ENCODE measurements around the gene SPTB.

Gene SPTB

GRCh38 chr14:64848239-64848638, 31.5 kb downstream of the SPTB start:
- DNase-seq: no peak

DNA sequence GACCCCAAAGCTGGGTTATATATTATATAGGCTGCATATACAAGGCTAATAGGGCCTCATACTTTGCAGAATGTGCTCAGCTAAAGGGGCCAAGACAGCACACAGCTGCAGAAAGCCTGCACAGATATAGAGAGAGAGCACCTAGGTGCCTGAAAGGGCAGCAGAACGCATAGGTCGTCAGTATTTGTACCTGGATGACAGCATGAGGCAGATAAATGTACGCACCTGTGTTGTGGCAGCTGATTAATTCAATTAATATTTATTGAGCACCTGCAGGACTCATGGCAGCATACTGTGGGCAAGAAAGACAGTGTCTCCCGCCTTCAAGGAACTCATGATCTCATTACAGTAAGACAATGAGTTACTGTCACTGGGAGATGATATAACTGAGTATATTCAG, 33.4 kb downstream of the SPTB start:
- DNase-seq: no peak

- DNase-seq: no peak
Observed at GRCh38 chr14:64845878-64846277, 33.8 kb downstream of the SPTB start.

GRCh38 chr14:64844969-64845536, 34.7 kb downstream of the SPTB start:
- DNase-seq: no peak

DNA sequence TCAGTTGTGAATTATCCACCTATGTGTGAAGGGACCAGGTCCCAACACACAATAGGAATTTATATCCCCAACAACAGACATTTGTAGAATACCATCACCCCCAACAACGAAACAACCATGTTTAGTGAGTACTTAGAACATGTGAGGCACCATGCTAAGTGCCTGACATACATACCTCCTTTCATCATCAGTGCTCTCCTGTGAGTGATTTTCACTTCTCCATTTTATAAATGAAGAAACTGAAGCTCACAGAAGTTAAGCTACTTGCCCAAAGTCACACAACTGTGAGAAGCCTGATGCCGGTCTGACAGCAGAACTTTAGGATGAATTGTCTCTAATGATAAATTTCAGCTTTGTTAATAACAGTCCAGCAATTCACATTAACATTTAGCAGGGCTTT, 35.4 kb downstream of the SPTB start:
- peak; percentile 8 to 40 (median 27) for DNase-seq

- DNase-seq: no peak
Observed at GRCh38 chr14:64843548-64843947, 36.2 kb downstream of the SPTB start.

DNA sequence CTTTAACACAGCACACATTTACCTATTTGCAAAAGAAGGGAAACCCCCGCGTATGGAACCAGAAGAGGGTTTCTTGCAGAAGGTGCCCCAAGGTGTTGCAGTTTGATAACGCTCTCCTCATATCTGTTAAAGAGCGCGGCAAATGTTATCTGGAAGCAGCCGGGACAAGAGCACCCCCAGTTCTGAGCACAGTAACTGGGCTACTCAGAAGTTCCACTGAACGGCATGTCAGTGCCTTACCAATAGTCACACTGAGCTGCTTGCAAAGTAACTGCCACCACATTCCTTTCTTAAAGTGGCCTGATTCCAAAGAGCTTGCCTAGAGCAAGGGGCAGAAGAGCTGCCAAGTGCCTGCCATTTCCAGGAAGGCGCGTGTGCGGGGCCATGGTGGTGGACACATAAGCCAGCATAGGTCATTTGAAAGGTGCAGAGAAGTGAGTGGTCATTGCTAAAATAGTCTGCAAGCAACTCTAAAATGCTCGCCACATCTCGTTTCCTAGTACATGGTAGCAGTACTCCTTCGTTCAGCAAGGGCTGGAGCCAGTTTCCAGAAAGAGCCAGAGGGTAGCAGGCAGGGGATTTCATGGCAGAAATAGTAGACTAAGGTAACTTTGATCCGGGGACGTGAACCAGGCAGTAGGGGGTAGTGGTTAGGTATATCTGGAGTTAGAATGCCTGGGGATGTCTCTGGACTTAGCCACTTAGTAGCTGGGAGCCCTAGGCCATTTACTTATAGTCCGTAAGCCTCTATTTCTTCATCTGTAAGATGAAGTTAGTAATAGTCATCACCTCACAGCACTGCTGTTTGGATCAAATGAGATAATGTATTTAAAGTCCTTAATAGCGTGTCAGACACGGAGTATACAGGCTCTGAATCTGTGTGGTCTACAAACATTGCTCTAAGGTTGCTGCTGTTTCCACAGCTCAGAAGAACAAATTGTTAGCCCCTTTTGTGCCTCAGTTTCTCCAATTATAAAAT, 37.6 kb downstream of the SPTB start:
- no peak for DNase-seq

DNA sequence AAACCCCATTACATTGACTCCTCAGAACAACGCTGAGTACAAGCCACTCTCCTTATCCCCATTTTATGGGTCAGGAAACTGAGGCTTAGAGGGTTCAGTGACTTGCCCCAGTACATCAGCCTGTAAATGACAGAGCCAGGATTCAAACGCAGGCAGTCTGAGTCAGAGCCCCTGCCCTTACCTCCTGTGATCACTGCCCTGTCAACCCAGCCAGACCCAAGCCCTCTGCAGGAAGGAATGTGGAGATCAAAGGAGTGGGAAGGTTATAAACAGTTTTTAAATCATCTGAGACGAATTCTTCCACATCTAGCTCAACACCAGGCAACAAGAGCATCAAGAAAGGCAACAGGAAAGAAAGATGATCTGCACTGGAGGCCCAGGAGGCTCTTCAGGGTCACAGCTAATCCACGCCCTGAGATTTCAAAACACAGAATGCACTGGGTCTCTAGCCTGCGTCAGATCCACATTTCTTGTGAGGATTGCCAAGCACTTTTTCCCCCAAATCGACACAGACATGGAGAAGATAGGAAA, 38.5 kb downstream of the SPTB start:
- no peak for DNase-seq

- DNase-seq: no peak
Observed at GRCh38 chr14:64838656-64839055, 41.1 kb downstream of the SPTB start.

- DNase-seq: no peak
Observed at GRCh38 chr14:64835431-64835830, 44.3 kb downstream of the SPTB start.

- DNase-seq: no peak
Observed at GRCh38 chr14:64834965-64835364, 44.7 kb downstream of the SPTB start.

- DNase-seq: no peak
Observed at GRCh38 chr14:64831419-64831818, 48.3 kb downstream of the SPTB start.

- DNase-seq: no peak
Observed at GRCh38 chr14:64830961-64831360, 48.7 kb downstream of the SPTB start.

- no peak for DNase-seq
Observed at GRCh38 chr14:64828071-64828470, 51.6 kb downstream of the SPTB start.

DNA sequence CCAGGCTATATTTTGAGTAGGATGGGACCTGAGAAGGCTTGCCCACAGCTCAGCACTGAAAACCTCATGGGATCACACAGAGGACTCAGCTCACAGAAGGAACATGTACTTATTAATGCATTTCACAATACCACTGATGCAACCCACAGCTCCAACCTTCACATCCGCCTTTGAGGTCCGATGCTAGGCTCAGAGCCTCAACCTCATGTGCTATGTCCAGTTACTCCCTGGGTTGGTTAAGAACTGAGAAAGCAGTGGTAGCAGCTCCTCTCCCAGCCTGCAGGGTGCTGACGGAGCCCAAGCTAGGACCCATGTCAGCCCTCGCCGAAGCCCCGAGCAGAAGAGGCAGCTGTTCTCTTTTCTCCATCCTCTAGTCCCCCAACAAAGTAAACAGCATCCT, 52.9 kb downstream of the SPTB start:
- peak; percentile 70 to 83 (median 72) for DNase-seq

DNA sequence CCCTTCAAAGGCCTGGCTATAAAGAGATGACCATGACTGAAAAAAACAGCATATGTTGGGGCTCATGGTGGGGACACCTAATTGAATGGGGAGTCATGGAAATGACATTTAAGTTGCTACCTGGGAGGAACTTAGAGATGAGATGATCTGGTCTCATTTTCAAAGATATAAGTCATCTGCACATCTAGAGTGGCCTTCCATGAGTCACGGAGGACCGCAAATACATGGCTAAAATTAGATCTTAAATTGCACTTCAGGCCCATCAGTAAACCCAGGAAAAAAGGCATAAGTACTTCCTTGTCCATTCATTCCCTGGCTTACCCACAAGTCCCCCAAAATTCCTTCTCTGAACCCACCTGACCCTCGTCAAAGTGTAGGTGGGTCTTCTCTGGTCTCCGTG, 53.4 kb downstream of the SPTB start:
- no peak for DNase-seq

GRCh38 chr14:64825509-64825908, 54.2 kb downstream of the SPTB start:
- no peak for DNase-seq

DNA sequence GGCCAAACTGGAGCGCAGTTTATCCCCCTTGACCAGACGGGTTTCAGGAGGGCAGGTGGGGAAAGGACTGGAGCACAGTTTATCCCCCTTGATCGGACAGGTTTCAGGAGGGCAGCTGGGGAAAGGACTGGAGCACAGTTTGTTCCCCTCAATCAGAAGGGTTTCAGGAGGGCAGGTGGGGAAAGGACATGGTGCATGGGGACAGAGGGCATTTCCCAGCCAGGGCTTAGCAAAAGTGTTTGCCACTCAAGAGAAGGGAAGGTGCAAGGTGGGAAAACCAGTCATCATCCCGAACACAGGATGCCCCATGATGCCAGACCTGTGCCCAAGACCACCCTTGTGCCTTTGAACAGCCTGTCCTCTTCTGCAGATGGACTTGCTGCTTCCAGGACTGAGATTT, 54.7 kb downstream of the SPTB start:
- no peak for DNase-seq

- no peak for DNase-seq
Observed at GRCh38 chr14:64824471-64824870, 55.2 kb downstream of the SPTB start.

DNA sequence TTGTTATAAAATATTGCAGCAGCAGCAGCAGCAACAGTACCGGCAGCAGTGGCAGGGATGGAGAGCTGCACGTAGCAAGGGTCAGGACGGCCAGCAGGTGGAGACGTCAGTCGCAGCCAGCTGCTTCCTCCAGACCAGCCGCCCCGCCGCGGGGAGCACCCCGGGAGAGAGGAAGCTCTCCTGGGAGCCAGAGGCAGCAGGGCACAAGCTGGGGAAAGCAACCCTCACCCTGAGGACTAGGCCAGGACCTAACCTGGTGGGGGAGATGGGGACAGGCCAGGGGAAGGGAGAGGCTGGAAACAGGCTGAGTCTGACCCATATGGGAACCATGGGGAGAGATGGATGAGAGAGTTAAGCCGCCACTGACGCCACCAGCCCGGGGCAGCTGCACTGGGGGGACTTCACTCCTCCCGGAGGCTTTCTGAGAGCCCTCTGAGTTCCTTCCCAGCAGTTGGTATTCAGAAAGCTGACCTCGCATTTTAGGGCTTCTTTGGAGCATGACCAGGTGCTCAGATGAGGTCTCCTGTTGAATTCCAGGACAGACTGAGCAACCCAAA, 56.3 kb downstream of the SPTB start:
- peak; percentile 81 to 93 (median 88) for DNase-seq

DNA sequence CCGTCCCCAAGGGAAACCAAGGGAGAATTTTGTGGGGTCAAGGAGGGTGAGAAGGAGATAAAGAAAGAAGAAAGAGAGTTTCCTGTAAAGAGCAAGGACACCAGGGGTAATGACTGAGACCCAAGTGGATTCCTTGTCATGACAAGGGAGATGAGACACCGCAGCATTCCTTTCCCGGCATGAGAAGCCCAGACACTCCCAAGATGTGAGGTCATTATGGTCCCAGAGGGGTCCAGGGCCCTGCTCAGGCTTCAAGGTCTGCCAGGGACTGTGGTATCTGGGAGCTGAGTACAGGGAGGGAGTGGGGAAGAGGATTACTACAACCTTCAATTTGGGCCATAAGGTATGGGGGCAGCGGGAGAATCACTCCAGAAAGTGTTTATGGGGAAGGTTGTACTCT, 58.1 kb downstream of the SPTB start:
- no peak for DNase-seq

DNA sequence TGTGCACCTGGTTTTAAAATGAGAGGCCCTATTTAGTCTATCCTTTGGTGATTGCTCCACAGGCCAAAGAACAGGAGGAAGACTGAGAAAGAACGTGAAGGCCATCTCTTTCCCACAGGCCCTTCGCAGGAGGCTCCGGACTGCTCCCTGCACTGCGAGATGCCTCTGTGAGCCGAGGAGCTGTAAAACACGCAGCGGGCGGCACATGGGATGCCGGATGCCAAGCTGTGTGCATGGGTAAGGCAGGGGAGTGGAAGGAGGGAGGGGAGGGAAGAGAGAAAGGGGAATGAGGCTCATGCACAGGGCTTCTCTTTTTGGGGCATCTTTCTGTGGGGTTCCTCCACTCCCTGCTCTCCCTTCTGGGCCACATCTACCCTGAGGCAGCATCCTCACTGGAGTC, 61.6 kb downstream of the SPTB start:
- no peak for DNase-seq

DNA sequence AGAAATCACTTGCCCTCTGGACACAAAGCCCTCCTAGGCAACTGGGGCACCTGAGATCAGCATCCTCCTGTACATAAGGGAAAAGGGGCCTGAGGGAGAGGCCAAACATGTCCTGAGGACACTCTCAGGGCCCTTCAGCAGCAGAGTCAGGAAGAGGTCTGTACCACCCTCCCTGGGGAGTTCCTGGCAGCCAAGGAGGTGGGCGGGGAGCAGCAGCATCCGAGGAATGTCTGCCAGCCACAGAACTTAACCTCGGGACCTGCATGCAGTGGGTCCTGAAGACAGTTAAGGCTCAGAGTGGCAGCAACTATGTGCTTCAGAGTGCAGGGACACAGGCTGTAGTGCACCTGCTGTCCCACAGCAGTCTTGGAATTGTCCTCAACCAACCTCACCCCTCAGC, 62.1 kb downstream of the SPTB start:
- DNase-seq: no peak

GRCh38 chr14:64816221-64816783, 63.4 kb downstream of the SPTB start:
- no peak for DNase-seq
